HG03196 (cell line): Measurements from ENCODE around the gene PRR12.

Experiments
- ATAC-seq: cut with Tn5 transposase; IDR thresholded peaks from one replicate; pipeline ENCODE4 v1.9.1; 2021; ENCODE audit not compliant: unreplicated experiment

PRR12 gene

GRCh38 chr19:49559928-49560327 is 31.1 kb upstream of the PRR12 start:
- no peak for ATAC-seq

GRCh38 chr19:49560358-49560900 is 30.6 kb upstream of the PRR12 start:
- ATAC-seq: no peak

- ATAC-seq: no peak
Measured at GRCh38 chr19:49564616-49565045, 26.4 kb upstream of the PRR12 start.

GRCh38 chr19:49565261-49565660 is 25.7 kb upstream of the PRR12 start:
- no peak for ATAC-seq

GRCh38 chr19:49566302-49566701 is 24.7 kb upstream of the PRR12 start:
- ATAC-seq: no peak

- ATAC-seq: no peak
Measured at GRCh38 chr19:49567861-49568441, 23.0 kb upstream of the PRR12 start.

GRCh38 chr19:49570138-49570856 is 20.7 kb upstream of the PRR12 start:
- ATAC-seq: no peak

- no peak for ATAC-seq
Measured at GRCh38 chr19:49570997-49571676, 19.8 kb upstream of the PRR12 start.

GRCh38 chr19:49573009-49573408 is 18.0 kb upstream of the PRR12 start:
- no peak for ATAC-seq

- no peak for ATAC-seq
Measured at GRCh38 chr19:49573425-49573824, 17.6 kb upstream of the PRR12 start.

- ATAC-seq: no peak
Measured at GRCh38 chr19:49574206-49574755, 16.7 kb upstream of the PRR12 start.

- no peak for ATAC-seq
Measured at GRCh38 chr19:49579193-49579592, 11.8 kb upstream of the PRR12 start.

- ATAC-seq: peak; percentile 6
Measured at GRCh38 chr19:49579947-49580263, 11.1 kb upstream of the PRR12 start.

- ATAC-seq: peak; percentile 84
Measured at GRCh38 chr19:49580264-49581006, 10.5 kb upstream of the PRR12 start, which contains the start of gene NOSIP. TSS of gene NOSIP (minus strand) at chr19:49580556. CDS start at chr19:49560691, 19,865 bp downstream.

GRCh38 chr19:49581007-49581508 is 9.9 kb upstream of the PRR12 start, which contains the start of gene PRRG2:
TSS of gene PRRG2 (plus strand) at chr19:49581316. CDS start at chr19:49583220, 1,904 bp downstream.
- ATAC-seq: no peak

- no peak for ATAC-seq
Measured at GRCh38 chr19:49583239-49583638, 7.7 kb upstream of the PRR12 start.

GRCh38 chr19:49585023-49585422 is 6.0 kb upstream of the PRR12 start:
- ATAC-seq: no peak

- ATAC-seq: no peak
Measured at GRCh38 chr19:49587227-49587626, 3.8 kb upstream of the PRR12 start.

GRCh38 chr19:49588365-49589122 is 2.4 kb upstream of the PRR12 start:
- no peak for ATAC-seq

- no peak for ATAC-seq
Measured at GRCh38 chr19:49589502-49589905, 1.5 kb upstream of the PRR12 start.
